ENCODE results near the gene BANF2.

The BANF2 gene

DNA sequence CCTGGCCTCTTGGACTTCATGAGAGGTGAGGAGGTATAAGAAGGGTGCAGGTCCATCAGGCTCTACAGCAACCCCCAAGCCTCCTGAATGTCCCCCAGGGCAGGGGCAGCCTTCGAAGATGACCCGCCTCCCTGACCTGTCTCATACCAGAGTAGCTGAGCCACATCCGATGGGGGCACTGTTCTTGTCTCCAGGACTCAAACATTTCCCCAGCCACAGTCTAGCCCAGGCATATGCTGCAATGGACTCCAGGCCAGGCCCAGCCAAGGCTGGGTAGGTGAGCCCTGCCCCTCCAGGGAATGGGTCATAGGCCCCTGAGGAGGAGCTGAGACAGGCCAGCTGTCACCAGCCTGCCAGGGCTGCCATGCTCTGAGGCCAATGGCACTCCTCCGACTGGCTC, 65.3 kb downstream of the BANF2 start:
- TF ChIP-seq, protein P1, sequence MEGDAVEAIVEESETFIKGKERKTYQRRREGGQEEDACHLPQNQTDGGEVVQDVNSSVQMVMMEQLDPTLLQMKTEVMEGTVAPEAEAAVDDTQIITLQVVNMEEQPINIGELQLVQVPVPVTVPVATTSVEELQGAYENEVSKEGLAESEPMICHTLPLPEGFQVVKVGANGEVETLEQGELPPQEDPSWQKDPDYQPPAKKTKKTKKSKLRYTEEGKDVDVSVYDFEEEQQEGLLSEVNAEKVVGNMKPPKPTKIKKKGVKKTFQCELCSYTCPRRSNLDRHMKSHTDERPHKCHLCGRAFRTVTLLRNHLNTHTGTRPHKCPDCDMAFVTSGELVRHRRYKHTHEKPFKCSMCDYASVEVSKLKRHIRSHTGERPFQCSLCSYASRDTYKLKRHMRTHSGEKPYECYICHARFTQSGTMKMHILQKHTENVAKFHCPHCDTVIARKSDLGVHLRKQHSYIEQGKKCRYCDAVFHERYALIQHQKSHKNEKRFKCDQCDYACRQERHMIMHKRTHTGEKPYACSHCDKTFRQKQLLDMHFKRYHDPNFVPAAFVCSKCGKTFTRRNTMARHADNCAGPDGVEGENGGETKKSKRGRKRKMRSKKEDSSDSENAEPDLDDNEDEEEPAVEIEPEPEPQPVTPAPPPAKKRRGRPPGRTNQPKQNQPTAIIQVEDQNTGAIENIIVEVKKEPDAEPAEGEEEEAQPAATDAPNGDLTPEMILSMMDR (IDR thresholded peaks at IDR 0.05), result no peak

DNA sequence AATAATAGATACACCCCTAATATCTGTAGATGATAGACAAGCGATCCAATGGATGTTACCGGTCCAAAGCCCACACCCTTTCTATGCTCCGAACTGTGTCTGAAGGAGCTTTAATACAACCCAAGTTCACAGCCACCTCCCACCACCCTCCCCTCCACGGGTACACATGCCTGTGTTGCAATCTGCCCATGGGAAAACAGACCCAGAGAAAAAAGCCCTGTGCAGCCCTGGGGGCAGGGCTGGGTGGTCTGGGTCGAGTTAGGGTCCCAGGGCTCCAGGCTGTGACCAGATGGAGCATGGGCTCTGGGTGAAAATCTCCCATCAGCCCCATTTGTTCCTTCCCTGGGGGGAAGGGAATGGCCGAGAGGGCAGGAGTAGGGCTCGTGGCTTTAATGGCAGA, 65.8 kb downstream of the BANF2 start:
- TF ChIP-seq, protein P1 (IDR thresholded peaks at IDR 0.05), result no peak

DNA sequence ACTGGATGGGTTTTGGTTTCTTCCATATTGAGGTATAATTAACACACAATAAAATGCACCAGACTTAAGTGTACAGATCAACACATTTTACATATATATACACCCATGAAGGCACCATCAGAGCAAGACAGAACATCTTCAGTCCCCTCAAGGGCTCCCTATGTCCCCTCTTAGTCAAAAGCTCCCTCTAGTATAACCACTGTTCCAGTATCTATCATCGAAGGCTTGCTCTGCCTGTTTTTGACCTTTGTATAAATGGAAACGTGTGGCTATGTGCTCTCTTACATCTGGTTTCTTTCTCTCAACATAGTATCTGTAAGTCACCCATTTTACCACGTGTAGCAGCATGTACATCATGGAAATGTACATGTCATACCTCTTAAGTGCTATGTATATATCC, 66.5 kb downstream of the BANF2 start:
- TF ChIP-seq, protein P1 (IDR thresholded peaks at IDR 0.05), result no peak

DNA sequence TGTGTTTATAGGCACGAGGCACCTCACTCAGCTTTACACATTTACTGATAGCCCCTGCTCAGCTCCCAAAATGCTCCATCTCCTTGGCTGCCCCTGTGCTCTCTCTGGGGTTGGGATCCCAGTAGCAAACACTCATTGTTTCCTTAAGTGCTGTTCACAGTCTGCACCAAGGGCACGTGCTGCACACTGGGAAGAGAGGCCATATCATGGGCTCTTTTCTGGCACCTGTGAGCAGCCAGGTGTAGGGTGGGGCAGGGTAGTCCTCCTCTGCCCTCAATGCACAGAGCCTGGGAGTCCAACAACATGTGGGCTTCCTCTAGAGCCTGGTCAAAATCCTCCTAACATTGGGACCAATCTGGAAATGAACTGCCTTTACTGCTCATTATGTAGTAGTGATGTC, 67.9 kb downstream of the BANF2 start:
- TF ChIP-seq, protein P1 (IDR thresholded peaks at IDR 0.05), result no peak

DNA sequence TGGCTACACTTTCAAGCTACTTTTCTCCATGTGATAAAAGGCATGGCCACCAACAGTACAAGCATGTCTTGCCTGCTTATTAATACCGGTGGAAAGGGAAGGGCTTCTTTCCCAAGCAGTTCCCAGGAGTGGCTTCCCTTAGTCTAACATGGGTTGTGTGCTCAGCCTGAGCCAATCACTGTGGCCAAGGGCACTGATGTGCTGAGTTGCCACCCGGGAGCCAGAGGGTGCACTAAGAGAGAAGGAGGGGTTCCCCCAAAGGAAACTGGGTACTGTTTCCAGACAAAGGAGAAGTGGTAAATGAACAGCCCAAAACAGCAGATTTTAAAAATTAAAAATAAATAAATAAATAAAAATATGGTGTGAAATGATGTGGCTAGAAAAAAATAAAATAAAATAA, 68.5 kb downstream of the BANF2 start:
- TF ChIP-seq, protein P1 (IDR thresholded peaks at IDR 0.05), result no peak

DNA sequence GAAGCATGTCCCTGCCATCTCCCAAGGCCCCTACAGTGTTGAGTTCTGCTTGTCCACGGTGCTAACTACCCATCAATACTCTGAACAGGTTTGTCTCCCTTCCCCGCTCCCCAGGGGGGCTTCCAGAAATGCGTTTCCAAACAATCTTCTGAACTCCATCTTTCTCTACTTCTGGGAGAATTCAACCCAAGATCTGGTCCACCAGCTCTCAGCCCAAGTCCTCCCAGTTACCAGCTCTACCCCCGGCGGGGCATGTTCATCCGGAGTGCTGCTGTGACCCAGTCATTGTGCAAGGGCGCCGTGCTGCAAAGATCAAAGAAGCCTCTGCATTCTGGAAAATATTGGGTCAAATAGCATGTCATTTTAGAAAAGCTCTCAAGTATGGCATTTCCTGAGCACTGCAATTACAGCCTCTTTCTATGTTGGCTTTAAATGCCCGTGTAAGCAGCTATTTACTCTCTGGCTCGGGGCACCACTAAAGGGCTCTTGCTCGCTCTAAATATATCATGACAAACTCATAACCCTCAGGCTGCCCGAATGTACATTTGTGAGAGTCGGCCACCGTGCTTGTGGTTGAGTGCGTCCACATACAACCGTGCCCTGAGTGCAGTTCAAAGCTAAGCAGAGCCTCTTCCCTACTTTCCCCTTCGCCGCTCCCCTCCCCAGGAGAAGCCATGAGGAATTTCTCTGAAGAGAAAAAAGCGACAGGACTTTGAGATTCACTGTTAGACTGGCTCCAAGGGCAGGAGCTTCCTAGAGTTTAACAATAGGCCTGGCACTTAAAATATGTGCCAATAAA, 71.6 kb downstream of the BANF2 start:
- TF ChIP-seq, protein P1 (IDR thresholded peaks at IDR 0.05), result no peak

DNA sequence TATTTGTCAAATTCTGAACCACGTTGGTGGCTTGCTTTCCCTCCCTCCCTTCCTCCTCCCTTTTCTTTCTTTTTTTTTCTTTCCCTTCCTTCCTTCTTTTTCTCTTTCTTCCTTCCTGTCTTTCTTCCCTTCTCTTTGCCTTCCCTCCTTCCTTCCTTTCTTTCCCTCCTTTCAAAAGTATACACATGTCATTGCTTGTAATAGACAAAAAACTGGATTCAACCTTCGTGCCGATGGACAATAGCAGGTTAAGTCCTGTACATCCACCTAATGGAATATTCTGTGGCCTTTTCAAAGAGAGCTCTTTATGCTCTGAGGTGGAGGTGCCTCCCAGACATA, 72.2 kb downstream of the BANF2 start:
- TF ChIP-seq, protein P1 (IDR thresholded peaks at IDR 0.05), result no peak

DNA sequence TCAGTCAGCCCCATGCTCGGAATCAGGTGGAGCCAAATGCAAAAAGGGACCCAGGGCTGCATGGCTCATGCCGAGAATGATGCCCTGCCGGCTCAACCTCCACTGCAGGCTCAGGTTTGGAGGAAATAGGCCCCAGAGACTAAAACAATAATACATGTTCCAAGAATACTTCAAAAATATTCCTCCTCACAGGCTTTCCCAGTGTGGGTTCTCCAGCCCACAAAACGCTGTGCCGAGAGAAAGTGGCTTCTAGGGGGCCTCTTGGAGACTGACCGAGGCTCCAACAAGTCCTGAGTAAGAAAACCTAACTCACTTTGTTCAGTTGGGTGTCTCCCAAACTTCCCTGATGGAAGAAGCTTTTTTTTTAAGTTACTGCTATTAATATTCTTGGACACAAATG, 73.9 kb downstream of the BANF2 start:
- TF ChIP-seq, protein P1 (IDR thresholded peaks at IDR 0.05), result no peak
